ENCODE results near the gene PKP1.

GRCh38 chr1:201357211-201357610, 73.9 kb downstream of the PKP1 start:
- TF ChIP-seq POLR2AphosphoS5 (IDR thresholded peaks at IDR 0.05; ENCODE audit: borderline replicate concordance, low read depth, low read length) (no peak), EZH2 (IDR thresholded peaks at IDR 0.05) (no peak)

All from SK-N-MC (cell line).